Activated B cell treated with CpG ODN at 0.5 μM for 24 hours (primary cell): Measurements from ENCODE around the gene HEXD. TPM values are rescaled to one million over a fixed set of nuclear protein-coding genes. Genes with fewer than 3 reads are reported as not detected.

Experiments
- ATAC-seq: fragments of 200-7000 bp; cut with Tn5 transposase; one replicate; pipeline ENCODE4 v1.10.0; 2021; ENCODE audit warnings: low read depth, mild to moderate bottlenecking, moderate library complexity
- CTCF ChIA-PET: fragments of 350-600 bp; sonication (Branson Sonifier 250); formaldehyde crosslinking; loops from one replicate; lab custom pipeline; 2021; ENCODE audit warnings: antibody characterized with exemption; lab: Charles Lee
- POLR2A ChIA-PET: fragments of 350-600 bp; sonication (Branson Sonifier 250); formaldehyde crosslinking; loops from one replicate; lab custom pipeline; 2021; ENCODE audit warnings: antibody characterized with exemption; lab: Charles Lee
- DNase-seq: peaks from one replicate; pipeline ENCODE4 v3.0.0; 2022
- H3K27ac Mint-ChIP-seq: one replicate; pipeline ENCODE4 v1.8.0; 2020; ENCODE audit warnings: mixed read lengths
- H3K27me3 Mint-ChIP-seq: one replicate; pipeline ENCODE4 v1.8.0; 2021; ENCODE audit warnings: mixed read lengths
- H3K36me3 Mint-ChIP-seq: one replicate; pipeline ENCODE4 v1.8.0; 2021; ENCODE audit warnings: low read depth, mixed read lengths
- H3K4me1 Mint-ChIP-seq: one replicate; pipeline ENCODE4 v1.8.0; 2021; ENCODE audit warnings: mixed read lengths
- H3K4me3 Mint-ChIP-seq: one replicate; pipeline ENCODE4 v1.8.0; 2020; ENCODE audit warnings: mild to moderate bottlenecking, mixed read lengths
- H3K9me3 Mint-ChIP-seq: one replicate; pipeline ENCODE4 v1.8.0; 2020; ENCODE audit warnings: mixed read lengths
- CTCF ChIP-seq: fragments of 200-600 bp; IDR thresholded peaks from one replicate; pipeline ENCODE4 v1.8.0; 2022; ENCODE audit warnings: antibody characterized with exemption, mild to moderate bottlenecking
- intact Hi-C: fragments of 100-400 bp; cut with micrococcal nuclease; formaldehyde crosslinking; loops from one replicate; pipeline ENCODE4 v1.15.1; 2024
- total RNA-seq: library from RNA; stranded (reverse); gene quantifications from 2 replicates; pipeline ENCODE4 v1.2.3, GENCODE V29; 2022

Gene HEXD
- total RNA-seq, 1 donor from 2014 or later = 88.8 TPM

- ATAC-seq (no peak), DNase-seq (no peak)
- H3K27ac Mint-ChIP-seq = peak overlapping the region; percentile 85
- peaks cover 48% of the 10 kb centered on the region for H3K36me3 Mint-ChIP-seq
- H3K9me3 Mint-ChIP-seq = no peaks in the 10 kb centered on the region
- intact Hi-C loops = loop anchor here (1.0 kb wide), 1 partner anchor 8 kb away; no protein-coding TSS in a partner anchor
- ChIA-PET POLR2A (interaction anchor here (0.6 to 10.6 kb wide), 4 partner anchors 7 to 417 kb away, joined by 3 to 130 read pairs (median 8); partner anchors contain the start of genes CYBC1 and NARF), CTCF (interaction anchor here (1.7 kb wide), 1 partner anchor 112 kb away, joined by 4 read pairs; no protein-coding TSS in a partner anchor)
- no peaks in the 10 kb centered on the region for H3K27me3 Mint-ChIP-seq
- no peak for TF ChIP-seq CTCF
- H3K4me1 Mint-ChIP-seq = peaks cover 48% of the 10 kb centered on the region
- H3K4me3 Mint-ChIP-seq = peak overlapping the region; percentile 63
Measured at GRCh38 chr17:82440991-82441627, 23.0 kb downstream of the HEXD start.

- Mint-ChIP-seq H3K27me3 (no peaks in the 10 kb centered on the region), H3K27ac (peak overlapping the region; percentile 65), H3K4me3 (no peak overlapping the region), H3K4me1 (peaks cover 55% of the 10 kb centered on the region), H3K36me3 (peaks cover 55% of the 10 kb centered on the region), H3K9me3 (no peaks in the 10 kb centered on the region)
- no peak for TF ChIP-seq CTCF
- intact Hi-C loops = no loop called here
- ATAC-seq = peak; percentile 45
- no peak for DNase-seq
- ChIA-PET CTCF (interaction anchor here (1.7 kb wide), 1 partner anchor 112 kb away, joined by 4 read pairs; no protein-coding TSS in a partner anchor), POLR2A (interaction anchor here (0.7 to 10.6 kb wide), 6 partner anchors 7 to 149 kb away, joined by 3 to 130 read pairs (median 4); partner anchors contain the start of genes CYBC1 and NARF)
Measured at GRCh38 chr17:82441691-82442487, 23.7 kb downstream of the HEXD start.

- H3K4me3 Mint-ChIP-seq = no peak overlapping the region
- H3K9me3 Mint-ChIP-seq = no peaks in the 10 kb centered on the region
- DNase-seq (no peak), ATAC-seq (no peak)
- no peaks in the 10 kb centered on the region for H3K27me3 Mint-ChIP-seq
- CTCF ChIA-PET = no interaction called here
- intact Hi-C loops = no loop called here
- peaks cover 56% of the 10 kb centered on the region for H3K36me3 Mint-ChIP-seq
- peaks cover 63% of the 10 kb centered on the region for H3K4me1 Mint-ChIP-seq
- POLR2A ChIA-PET = interaction anchor here (0.6 to 10.6 kb wide), 7 partner anchors 6 to 150 kb away, joined by 3 to 130 read pairs (median 4); partner anchors contain the start of gene CYBC1
- TF ChIP-seq CTCF = no peak
- H3K27ac Mint-ChIP-seq = peak overlapping the region; percentile 65
Measured at GRCh38 chr17:82442643-82443464, 24.7 kb downstream of the HEXD start.

GRCh38 chr17:82443465-82444283 lies 25.5 kb downstream of the HEXD start:
- ChIA-PET CTCF (no interaction called here), POLR2A (interaction anchor here (0.8 to 1.6 kb wide), 5 partner anchors 9 to 151 kb away, joined by 3 to 8 read pairs (median 4); no protein-coding TSS in a partner anchor)
- H3K27ac Mint-ChIP-seq = peak overlapping the region; percentile 65
- intact Hi-C loops = no loop called here
- no peak for ATAC-seq
- H3K36me3 Mint-ChIP-seq = peaks cover 56% of the 10 kb centered on the region
- peaks cover 60% of the 10 kb centered on the region for H3K4me1 Mint-ChIP-seq
- H3K27me3 Mint-ChIP-seq = no peaks in the 10 kb centered on the region
- no peak for TF ChIP-seq CTCF
- no peaks in the 10 kb centered on the region for H3K9me3 Mint-ChIP-seq
- DNase-seq = no peak
- no peak overlapping the region for H3K4me3 Mint-ChIP-seq
